ENCODE data around the gene BAIAP2. TPM values are rescaled to one million over a fixed set of nuclear protein-coding genes. Genes with fewer than 3 reads are reported as not detected.

Gene BAIAP2
- total and polyA plus RNA-seq, 9 donors: 12.0 to 80.6 (median 23.2) TPM

DNA sequence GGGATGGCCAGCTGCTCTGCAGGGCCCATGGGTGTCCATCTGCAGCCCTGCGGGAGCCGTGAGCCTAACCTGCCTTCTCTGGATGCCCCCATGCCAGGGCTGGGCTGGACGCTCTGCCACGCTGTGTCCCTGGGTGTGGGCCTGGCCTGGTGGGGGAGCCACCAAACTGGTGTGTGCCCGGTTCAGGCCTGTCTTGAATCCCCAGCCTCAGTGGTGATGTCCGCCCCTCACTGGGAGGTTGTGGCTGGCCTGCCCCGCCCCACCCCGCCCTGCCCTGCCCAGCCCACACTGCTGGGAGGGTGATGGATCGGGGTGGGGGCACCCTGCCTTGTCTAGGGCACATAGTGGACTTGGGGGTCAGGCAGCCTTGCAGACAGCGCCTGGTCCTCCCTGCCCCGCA lies 80.3 kb downstream of the BAIAP2 start:
- WGBS, 3 donors: 90 to 98% (median 95%) methylated on average over 7 to 11 of the region's 11 CpGs
- intact Hi-C loops (cut with DNase I): no loop called here

GRCh38 chr17:81115749-81116464 lies 81.0 kb downstream of the BAIAP2 start:
- H3K27ac ChIP-seq: no peak overlapping the region

More for the DNA sequence above, 80.3 kb downstream of the BAIAP2 start:
- Histone ChIP-seq H3K4me3 (no peak overlapping the region), H3K27me3 (no peaks in the 10 kb centered on the region), H3K4me1 (ENCODE audit: insufficient read depth) (peaks cover 3% of the 10 kb centered on the region), H3K9me3 (no peaks in the 10 kb centered on the region), H3K36me3 (no peaks in the 10 kb centered on the region), H3K27ac (no peak overlapping the region)
- no peak for TF ChIP-seq CTCF (IDR thresholded peaks at IDR 0.05)
- DNase-seq: no peak

DNA sequence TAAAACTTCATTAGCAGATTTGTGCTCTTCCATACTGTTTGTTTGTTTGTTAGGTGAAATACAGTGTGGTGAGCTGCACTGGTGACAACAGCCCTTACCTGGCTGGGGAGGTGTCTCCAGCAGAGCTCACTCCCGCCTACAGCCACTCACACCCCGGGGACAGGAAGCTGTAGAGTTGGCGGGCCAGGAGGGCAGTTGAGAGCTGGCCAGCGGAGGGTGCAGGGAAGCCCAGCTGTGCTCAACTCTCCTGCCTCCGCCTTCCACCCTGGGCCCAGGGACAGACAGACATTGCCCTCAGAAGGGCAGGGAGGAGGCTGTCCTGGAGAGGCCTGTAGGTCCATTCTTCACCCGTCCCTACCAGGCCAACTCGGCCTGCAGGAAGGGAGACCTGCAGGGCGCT lies 81.8 kb downstream of the BAIAP2 start:
- Histone ChIP-seq H3K36me3 (no peaks in the 10 kb centered on the region), H3K4me3 (no peak overlapping the region), H3K9me3 (no peaks in the 10 kb centered on the region), H3K27ac (no peak overlapping the region), H3K27me3 (no peaks in the 10 kb centered on the region), H3K4me1 (ENCODE audit: insufficient read depth) (peaks cover 3% of the 10 kb centered on the region)
- TF ChIP-seq CTCF (IDR thresholded peaks at IDR 0.05) (no peak), EP300 (IDR thresholded peaks at IDR 0.05) (no peak), POLR2A (IDR thresholded peaks at IDR 0.05) (no peak)
- 73 to 89% (median 80%) methylated on average over 8 of the region's 8 CpGs for WGBS, 3 donors
- intact Hi-C loops (cut with DNase I): no loop called here
- no peak for DNase-seq

More at GRCh38 chr17:81115749-81116464, 81.0 kb downstream of the BAIAP2 start:
- H3K36me3 ChIP-seq: no peaks in the 10 kb centered on the region
- no peak overlapping the region for H3K4me3 ChIP-seq
- no peaks in the 10 kb centered on the region for H3K9me3 ChIP-seq
- intact Hi-C loops (cut with DNase I): no loop called here
- H3K27me3 ChIP-seq: no peaks in the 10 kb centered on the region
- TF ChIP-seq POLR2A (IDR thresholded peaks at IDR 0.05): no peak
- no peak for TF ChIP-seq EP300 (IDR thresholded peaks at IDR 0.05)
- no peak for TF ChIP-seq CTCF (IDR thresholded peaks at IDR 0.05)
- no peak for DNase-seq
- H3K4me1 ChIP-seq (ENCODE audit: insufficient read depth): peaks cover 3% of the 10 kb centered on the region
- 82 to 86% (median 84%) methylated on average over 18 to 22 of the region's 22 CpGs for WGBS, 3 donors

DNA sequence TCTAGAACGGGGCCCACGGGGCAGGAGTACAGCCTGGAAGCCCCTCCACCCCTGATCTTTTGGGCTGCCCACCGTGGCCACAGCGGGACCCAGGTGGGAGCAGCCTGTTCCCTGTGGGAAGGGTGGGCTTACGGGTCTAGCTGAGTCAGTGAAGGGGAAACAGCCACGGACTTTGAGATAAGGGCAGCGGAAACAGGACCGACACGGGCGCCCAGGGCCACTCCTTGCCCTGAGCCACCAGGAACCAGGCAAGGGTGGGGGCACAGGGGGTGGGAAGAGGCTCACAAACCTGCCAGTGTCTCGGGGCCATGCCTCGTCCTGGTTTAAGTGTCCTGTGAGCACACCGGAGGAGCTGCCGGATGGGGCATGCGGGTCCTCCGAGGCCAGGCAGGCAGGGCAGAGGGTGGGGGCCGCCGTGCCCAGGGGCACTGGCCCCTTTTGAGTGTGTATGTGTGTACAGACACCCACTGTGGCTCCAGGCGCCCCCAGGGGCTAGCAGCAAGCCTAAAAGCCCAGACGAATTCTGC lies 82.8 kb downstream of the BAIAP2 start:
- WGBS, 3 donors: 57 to 81% (median 68%) methylated on average over 19 to 20 of the region's 20 CpGs
- Histone ChIP-seq H3K4me3 (no peak overlapping the region), H3K36me3 (no peaks in the 10 kb centered on the region), H3K9me3 (no peaks in the 10 kb centered on the region), H3K4me1 (ENCODE audit: insufficient read depth) (peaks cover 3% of the 10 kb centered on the region), H3K27me3 (no peaks in the 10 kb centered on the region), H3K27ac (no peak overlapping the region)
- no peak for DNase-seq
- intact Hi-C loops (cut with DNase I): no loop called here
- TF ChIP-seq CTCF (IDR thresholded peaks at IDR 0.05) (no peak), EP300 (IDR thresholded peaks at IDR 0.05) (no peak), POLR2A (IDR thresholded peaks at IDR 0.05) (no peak)
